ENCODE data around the gene CEP128.

- no peak for TF ChIP-seq CTCF (IDR thresholded peaks at IDR 0.05)
- no peak for TF ChIP-seq POLR2A (IDR thresholded peaks at IDR 0.05)
These were observed 17.4 kb upstream of the CEP128 start for GRCh38 chr14:80958939-80959338.
